Amniotic epithelial cell (primary cell): Measurements from ENCODE around the gene RAB10.
"Not testable (repeated sequence)": the region's sequence is repeated elsewhere in the genome, so short reads cannot be mapped to it uniquely, and the experiment has no call there.

Experiments
- DNase-seq: peaks from one replicate; pipeline ENCODE4 v3.0.0-alpha.2; 2010; ENCODE audit warnings: low read depth

The RAB10 gene

GRCh38 chr2:26161926-26162325, 128.0 kb downstream of the RAB10 start:
- DNase-seq = no peak

- DNase-seq = no peak
These were observed 129.1 kb downstream of the RAB10 start for GRCh38 chr2:26162963-26163362.

- no peak for DNase-seq
These were observed 130.3 kb downstream of the RAB10 start for GRCh38 chr2:26164231-26164630.

- DNase-seq = no peak
These were observed 130.8 kb downstream of the RAB10 start for GRCh38 chr2:26164641-26165211.

DNA sequence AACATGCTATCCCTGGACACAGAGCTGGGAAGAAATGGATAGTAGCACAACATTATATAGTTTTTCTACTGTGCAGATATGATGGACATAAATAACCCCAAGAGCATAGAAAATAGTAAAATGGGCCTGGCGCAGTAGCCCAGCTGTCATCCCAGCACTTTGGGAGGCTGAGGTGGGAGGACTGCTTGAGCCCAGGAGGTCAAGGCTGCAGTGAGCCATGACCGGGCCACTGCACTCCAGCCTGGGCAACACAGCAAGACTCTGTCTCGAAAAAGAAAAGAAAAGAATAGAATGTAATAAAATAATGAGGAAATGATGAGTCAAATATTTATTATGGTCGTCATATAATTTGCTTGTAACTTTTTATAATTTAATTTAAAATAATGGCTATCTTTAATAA, 131.5 kb downstream of the RAB10 start:
- DNase-seq = no peak

GRCh38 chr2:26166541-26166940, 132.7 kb downstream of the RAB10 start:
- DNase-seq = not testable (repeated sequence)

GRCh38 chr2:26168785-26169184, 134.9 kb downstream of the RAB10 start:
- DNase-seq = no peak

- no peak for DNase-seq
These were observed 135.3 kb downstream of the RAB10 start for GRCh38 chr2:26169226-26169625.

DNA sequence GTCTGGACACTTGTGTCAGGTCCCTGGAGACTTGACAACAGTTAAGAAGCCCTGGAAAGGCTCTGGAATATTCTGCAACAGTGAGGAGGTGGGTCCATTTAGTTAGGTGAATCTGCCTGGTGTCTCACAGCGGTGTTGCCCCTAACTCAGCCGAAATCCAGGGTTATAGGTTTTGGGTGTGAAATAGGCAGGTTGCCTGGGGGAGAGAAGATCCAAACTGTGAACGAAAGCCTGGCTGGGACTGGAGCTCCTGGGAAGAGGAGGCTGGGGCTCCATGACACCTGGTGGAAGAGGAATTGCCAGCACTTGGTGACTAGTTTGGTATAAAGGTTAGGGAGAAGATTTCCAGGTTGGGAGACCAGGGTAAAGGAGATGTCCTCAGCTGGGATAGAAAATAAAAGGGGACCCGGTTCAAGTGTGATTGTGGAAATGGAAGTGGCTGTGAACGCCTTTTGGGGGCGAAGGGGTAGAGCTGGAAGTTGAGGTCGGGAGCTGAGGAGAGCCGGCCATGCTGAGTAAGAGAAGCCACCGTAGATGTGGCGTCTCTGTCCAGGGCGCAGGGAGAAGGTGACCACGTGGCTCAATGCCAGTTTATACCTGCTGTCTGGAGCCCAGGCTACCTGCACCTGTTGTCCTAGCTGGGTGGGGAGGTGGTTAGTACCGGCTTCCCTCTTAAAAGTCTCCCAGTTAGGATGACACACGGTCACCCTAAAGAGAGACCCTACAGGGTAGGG, 136.0 kb downstream of the RAB10 start:
- DNase-seq = no peak

DNA sequence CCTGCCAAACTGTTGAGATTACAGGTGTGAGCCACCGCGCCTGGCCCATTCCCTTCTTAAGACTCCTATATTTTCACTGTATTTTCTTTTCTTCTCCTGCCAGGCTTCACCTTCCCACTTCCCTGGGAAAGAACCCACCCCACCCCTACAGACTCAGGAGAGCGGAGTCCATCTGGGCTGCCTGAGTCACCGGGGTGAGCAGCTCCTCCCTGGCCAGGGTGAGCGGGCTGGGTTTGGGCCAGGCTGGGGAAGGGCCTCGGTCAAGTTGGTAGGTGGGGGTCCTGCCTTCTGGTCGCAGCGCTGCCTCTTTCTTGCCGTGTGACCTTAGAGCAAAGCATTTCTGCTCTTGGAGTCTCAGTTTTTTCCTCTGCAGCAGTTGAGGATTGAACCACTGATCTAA, 136.9 kb downstream of the RAB10 start:
- DNase-seq = no peak

GRCh38 chr2:26172189-26172870, 138.4 kb downstream of the RAB10 start:
- no peak for DNase-seq

DNA sequence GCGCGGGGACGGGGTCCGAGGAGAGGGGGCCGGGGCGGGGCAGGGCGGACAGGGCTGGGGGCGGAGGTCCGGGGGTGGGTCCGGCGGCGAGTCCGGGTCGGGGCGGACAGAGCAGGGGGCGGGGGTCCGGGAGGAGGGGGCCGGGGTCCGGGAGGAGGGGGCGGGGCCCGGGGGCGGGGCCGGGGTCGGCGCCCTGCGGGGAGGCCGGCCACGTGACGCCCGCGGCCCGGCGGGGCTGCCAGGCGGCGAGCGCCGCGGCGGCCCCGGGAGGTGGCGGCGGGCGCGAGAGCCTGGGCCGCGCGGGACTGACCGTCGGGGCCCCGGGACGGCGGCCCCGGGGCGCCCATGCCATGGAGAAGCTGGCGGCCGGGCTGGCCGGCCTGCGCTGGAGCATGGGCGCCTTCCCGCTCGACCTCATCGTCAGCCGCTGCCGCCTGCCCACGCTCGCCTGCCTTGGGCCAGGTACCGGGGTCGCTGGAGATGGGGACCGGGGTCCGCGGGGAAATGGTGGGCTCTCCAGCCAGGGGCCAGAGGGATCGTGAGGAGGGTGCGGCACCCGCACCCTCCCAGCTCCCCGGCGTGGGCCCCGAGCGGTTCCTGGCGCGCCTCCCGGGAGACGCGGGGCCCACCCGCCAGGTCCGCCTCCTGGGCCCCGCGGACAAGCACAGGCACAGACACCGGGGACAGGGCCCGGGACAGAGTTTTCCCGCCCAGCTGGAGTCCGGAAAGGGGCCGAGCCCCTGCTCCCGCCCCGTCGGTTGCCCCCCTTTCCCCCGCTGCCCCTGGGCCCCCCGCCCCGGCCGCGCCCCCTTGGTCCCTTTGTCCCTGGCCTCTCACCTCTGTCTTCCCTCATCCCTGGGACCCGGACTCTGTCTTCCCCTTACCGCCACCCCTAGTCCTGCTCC, 139.2 kb downstream of the RAB10 start, which contains the start of gene GAREM2:
Gene GAREM2 (plus strand): TSS at position 218 of the 905 bp plus-strand sequence. CDS start 133 bp downstream, at position 351.
- DNase-seq = no peak

DNA sequence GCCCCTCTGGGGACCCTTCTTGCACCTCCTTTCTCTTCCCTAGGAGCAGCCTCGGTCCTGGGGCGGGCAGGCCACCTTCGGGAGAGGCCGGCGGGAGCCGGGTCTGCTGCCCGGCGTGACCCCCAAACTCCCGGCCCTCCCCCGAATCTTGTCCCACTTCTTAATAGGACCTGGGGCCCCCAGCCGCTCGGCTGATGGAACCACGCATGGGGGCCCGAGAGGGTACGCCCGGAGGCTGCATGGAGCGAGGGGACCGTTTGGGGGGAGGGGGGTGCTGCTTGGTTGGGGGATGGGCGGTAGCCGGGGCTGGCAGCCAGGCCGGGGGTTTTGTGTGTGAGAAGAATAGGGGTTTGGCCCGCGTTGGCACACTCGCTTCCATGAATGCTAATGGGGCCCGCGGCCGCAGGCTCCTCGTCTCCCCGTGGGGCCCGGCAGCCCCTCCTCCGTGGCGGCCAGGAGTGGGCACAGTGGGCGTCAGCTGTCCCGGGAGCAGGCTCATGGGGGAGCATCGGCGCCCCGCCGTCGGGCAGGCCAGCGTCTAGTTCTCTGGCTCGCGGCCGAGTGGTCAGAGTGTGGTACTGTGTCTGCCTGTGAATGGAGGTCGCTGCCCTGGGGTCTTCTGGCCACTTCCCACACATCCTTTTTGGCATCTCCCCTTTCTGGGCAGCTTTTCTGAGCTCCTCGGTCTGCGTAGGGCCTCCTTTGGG, 140.0 kb downstream of the RAB10 start:
- no peak for DNase-seq

- no peak for DNase-seq
These were observed 141.0 kb downstream of the RAB10 start for GRCh38 chr2:26174691-26175465.

GRCh38 chr2:26175466-26176278, 141.8 kb downstream of the RAB10 start:
- DNase-seq = no peak

- no peak for DNase-seq
These were observed 142.4 kb downstream of the RAB10 start for GRCh38 chr2:26176279-26176615.

DNA sequence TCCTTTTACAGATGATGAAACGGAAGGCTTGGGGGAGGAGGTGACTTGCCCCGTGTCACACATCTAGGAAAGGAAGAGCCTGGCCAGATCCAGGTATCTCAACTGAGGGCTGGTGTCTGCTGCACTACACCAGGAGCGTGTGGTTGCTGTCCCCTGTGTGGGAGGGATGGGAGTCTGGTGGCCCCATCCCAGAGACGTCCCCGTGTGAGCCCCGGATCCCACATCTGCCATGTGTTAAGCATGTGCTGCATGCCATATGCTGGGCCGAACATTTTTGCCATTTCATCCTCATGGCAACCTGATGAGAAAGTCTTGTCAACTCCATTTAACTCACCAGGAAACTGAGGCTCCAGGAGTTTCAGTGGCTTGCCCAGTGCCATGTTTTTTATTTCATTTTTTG, 143.2 kb downstream of the RAB10 start:
- DNase-seq = no peak

DNA sequence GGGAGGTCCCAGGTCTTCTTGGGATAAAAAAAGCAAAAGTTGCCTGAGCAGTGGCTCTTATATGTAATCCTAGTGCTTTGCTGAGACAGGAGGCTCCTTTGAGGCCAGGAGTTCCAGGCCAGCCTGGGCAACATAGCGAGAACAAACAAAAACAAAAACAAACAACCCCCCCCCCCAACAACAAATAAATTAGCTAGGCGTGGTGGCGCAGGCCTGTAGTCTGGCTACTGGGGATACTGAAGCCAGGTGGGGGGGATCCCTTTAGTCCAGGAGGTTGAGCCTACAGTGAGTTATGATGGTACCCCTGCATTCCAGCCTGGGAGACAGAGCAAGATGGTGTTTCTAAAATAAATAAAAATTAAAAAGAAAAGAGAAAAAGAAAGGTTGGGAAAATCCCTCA, 144.4 kb downstream of the RAB10 start:
- no peak for DNase-seq

GRCh38 chr2:26178746-26179436, 145.0 kb downstream of the RAB10 start:
- DNase-seq = no peak
